HG02870 (cell line): ENCODE results near the gene SYCP1.
"Not testable (repeated sequence)": the region's sequence is repeated elsewhere in the genome, so short reads cannot be mapped to it uniquely, and the experiment has no call there.

Experiments used
- ATAC-seq: cut with Tn5 transposase; IDR thresholded peaks from one replicate; pipeline ENCODE4 v1.9.1; 2021; ENCODE audit warnings: mild to moderate bottlenecking, moderate library complexity; ENCODE audit not compliant: unreplicated experiment

The SYCP1 gene

DNA sequence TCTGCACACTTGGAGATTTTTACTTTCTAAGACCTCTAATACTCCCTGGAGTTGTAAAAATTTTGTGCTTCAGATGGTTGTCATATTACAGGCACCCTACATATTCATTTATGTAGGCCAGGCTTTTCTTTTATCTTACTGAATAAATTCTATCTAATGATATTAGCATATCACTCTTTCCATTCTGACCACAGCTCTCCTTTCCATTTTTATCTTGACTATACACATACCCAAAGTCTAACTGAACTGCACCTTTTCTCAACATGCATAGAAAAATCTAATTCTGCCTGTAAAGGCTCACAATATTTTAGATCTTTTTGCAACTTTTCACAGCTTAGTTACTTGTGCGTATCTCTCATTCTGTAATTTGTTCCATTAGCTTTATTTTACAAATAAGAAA, 122.2 kb downstream of the SYCP1 start:
- ATAC-seq, result no peak

DNA sequence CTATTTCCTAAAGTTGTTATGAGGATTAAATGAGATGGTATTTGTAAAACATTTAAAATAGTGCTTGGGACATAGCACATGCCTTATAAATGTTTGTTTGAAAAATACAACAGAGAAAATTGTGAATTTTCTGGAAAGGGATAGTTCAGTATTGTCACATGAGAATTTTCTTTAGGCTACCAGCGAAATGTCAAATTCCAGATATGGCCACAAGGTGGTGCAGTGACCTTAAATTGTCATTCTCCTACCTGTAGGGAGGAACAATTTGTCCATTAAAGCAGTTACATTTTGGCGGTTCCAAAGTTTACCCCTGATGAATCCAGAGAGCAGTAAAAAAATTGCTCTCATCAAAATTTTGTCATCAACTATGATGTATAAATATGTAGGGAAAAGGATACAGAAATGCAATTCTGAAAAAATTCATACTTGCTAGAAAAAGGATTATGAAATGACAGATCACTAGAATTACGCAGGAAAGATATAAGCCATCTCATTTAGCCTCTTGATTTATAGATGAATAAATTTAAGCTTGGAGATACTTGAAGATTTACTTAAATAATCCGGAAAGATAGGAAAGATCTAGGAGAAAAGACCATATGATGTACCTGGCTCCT, 124.7 kb downstream of the SYCP1 start:
- ATAC-seq, result no peak

DNA sequence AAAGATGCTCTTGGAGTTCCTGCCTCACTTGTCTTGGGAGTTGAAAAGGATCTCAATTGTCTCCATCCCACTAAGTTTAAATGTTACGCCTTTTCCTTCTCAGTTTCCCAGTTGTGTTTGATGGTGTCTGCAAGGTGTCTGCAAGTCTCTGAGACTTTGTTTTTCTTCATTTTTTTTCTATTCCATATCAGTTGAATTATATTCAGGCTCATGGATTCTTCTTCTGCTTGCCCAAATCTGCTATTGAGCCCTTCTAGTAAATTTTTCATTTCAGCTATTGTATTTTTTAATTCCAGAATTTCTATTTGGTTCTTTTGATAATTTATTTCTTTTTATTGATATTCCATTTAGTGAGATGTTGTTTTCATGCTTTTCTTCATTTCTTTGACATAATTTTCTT, 127.6 kb downstream of the SYCP1 start:
- ATAC-seq, result no peak

DNA sequence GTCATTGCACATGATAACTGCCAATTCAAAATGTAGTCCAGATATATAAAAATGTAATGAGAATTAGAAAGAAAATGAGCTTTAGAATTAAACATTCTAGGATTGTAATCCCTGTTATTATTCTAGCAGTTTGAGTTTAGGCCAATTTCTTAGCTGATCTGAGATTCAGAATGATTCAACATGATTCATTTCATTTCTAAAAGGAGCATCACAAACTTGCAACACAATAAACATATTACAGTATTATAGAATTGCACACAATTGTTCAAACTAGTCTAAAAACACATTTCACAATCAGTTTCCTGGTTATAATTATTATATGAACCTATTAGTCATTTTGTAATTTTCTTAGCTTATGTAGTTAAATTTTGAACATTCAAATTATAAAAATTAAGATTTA, 131.6 kb downstream of the SYCP1 start:
- no peak for ATAC-seq

DNA sequence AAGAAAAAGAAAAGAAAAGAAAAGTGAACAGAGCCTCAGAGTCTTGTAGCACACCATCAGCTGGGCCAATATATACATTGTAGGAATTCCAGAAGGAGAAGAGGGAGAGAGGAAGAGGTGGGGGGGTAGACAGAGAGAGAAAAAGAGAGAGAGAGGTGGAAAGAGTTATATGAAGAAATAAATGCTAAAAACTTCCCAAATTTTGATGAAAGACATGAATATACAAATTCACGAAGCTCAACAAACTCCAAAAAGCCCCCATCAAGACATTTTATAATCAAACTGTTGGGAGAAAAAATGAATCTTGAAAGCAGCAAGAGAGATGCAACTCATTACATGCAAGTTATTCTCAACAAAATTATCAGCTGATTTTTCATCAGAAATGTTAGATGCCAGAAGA, 133.4 kb downstream of the SYCP1 start:
- ATAC-seq, result no peak

DNA sequence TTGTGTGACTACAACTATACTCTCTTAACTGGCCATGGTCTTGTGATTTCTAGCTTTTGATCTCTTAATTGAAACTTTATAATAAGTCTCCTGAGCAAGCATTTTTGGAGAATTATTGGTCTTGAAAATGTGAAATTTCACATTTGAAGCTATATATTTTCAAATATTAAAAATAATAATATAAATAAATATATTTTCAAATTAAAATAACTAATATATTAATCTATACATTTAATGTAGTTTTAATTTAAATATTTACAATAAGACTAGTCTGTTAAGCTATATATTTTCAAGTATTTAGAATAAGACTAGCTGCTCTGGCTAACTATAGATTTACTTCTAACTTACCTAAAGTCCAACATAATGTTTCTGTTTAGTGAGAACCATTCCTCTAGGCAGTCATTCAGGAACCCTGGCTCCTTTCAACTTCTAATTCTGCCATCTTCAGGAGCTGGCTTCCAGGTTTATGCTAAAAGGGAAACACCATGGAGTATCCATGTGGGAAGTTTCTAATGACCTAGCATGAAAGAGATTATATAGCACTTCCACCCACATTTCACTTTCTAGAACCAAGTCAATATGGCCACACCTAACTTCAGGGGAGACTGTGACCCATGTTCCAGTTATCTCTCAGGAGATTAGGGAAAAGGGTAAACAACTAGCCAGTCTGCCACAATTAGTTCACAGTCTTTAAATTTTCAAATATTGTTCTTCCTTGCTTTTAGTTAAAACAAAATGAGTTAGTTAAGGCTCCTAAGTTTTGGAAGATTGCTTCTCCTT, 143.0 kb downstream of the SYCP1 start:
- no peak for ATAC-seq

GRCh38 chr1:115006191-115006590, 151.5 kb downstream of the SYCP1 start:
- ATAC-seq, result no peak

GRCh38 chr1:115012006-115012405, 157.3 kb downstream of the SYCP1 start:
- ATAC-seq, result no peak

GRCh38 chr1:115012434-115012833, 157.8 kb downstream of the SYCP1 start:
- no peak for ATAC-seq

DNA sequence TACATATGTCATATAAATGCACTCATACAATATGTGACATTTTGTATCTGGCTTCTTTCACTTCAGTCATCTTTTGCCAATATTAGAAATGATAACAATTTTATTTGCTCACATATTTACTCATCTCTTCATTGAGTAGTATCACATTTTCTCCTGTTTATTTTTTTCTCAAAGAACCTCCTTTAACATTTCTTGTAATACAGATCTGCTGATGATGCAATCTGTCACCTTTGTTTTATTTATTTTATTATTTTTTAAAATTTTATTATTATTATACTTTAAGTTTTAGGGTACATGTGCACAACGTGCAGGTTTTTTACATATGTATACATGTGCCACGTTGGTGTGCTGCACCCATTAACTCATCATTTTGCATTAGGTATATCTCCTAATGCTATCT, 159.1 kb downstream of the SYCP1 start:
- ATAC-seq, result no peak

DNA sequence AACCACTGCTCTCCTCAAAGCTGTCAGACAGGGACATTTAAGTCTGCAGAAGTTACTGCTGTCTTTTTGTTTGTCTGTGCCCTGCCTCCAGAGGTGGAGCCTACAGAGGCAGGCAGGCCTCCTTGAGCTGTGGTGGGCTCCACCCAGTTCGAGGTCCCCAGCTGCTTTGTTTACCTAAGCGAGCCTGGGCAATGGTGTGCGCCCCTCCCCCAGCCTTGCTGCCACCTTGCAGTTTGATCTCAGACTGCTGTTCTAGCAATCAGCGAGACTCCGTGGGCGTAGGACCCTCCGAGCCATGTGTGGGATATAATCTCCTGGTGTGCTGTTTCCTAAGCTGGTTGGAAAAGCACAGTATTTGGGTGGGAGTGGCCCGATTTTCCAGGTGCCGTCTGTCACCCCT, 164.9 kb downstream of the SYCP1 start:
- not testable (repeated sequence) for ATAC-seq

DNA sequence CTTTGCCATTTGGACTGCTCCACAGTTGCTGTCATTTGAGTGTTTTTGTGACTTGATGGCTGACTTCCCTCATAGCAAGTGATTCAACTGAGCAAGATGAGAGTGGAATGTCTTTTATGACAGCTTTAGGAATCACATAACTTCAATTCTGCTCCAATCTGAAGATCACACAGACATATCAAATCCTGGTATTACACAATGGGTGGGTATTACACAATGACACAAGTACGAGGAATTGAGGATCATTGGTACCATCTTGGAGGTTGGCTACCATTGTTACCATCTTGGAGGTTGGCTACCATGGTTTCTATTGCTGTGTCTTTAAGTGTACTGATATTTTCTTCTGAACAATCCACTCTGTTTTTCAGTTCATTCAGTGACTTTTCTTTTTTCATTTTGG, 166.5 kb downstream of the SYCP1 start:
- no peak for ATAC-seq

GRCh38 chr1:115023593-115023992, 168.9 kb downstream of the SYCP1 start:
- ATAC-seq, result no peak

DNA sequence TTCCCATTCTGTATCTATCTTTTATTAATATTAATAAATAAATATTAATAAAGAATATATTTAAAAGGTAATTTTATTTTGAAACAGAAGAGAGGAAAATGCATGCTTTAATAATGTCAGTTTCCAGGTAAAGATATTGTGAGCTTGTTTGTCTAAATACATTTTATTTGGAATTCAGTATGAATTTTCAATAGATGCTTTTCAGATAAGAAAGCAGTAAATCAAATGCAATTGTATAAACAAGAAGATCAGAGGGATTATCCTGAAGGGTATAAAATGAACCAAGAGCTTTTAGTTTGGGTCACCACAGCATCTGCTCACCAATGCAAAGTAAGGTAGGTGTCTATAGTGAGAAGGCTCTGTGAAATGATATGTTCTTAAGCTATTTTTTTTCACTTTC, 174.9 kb downstream of the SYCP1 start, which contains the start of gene TSHB:
TSS of gene TSHB (plus strand) at position 301 of the 400 bp plus-strand sequence. CDS start 3,537 bp downstream, outside the sequence.
- no peak for ATAC-seq

DNA sequence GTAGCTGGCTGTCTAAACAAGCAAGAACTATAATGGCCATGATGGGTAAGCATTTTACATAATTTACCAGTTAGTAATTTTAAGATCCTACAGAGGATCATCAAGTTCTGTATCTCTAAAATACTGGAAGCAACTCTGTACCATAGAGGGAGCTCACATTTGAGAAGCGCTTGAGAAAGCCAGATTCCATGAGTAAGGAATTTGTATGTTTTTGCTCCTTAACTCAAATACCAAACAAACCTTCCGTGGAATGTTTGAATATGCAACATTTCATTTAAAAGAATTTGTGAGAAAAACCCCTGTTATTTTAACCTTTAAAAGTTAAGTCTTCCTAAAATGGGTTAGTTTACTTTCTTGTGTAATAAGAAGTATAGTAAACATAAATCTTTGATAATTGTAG, 176.9 kb downstream of the SYCP1 start:
- ATAC-seq, result no peak

- no peak for ATAC-seq
Observed at GRCh38 chr1:115035652-115036051, 181.0 kb downstream of the SYCP1 start.

DNA sequence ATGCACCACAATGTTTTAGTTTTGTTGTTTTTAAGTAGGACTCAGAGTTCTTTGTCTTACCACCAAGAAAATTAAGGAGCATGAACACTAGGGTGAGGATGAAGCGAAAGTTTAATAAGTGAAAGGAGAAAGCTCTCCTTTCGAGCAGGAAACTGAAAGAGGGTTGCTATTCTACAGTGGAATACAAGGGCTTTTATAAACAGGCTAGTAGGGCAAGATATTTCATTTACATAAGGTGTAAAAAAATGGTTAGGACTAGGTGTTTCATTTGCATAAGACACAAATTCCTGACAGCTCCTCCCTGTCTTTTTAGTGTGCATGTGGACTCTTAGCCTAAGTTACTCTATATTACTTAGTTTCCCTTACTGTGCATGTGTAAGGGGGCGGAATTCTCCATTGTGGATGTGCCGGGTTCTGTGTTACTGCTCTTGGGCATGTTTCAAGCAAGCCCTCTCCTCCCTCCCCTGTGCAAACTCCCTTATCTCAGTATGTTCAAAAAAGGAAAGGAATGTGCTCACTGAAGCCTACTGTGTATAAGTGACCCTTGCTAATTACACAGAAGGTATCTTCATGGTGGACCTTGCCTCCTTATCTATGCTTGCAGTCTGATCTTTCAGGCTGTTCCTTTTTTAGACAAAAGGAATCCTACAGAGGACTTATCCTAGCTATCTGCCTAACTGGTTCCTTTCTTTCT, 182.3 kb downstream of the SYCP1 start:
- ATAC-seq, result no peak

- ATAC-seq, result no peak
Observed at GRCh38 chr1:115040501-115040900, 185.8 kb downstream of the SYCP1 start.

GRCh38 chr1:115041654-115042053, 187.0 kb downstream of the SYCP1 start:
- no peak for ATAC-seq
